GM21619 (cell line): Measurements from ENCODE around the gene DRP2.
"Not testable (repeated sequence)": the region's sequence is repeated elsewhere in the genome, so short reads cannot be mapped to it uniquely, and the experiment has no call there.

Experiments
- ATAC-seq: cut with Tn5 transposase; IDR thresholded peaks from one replicate; pipeline ENCODE4 v1.9.1; 2021; ENCODE audit not compliant: unreplicated experiment

DRP2 gene

DNA sequence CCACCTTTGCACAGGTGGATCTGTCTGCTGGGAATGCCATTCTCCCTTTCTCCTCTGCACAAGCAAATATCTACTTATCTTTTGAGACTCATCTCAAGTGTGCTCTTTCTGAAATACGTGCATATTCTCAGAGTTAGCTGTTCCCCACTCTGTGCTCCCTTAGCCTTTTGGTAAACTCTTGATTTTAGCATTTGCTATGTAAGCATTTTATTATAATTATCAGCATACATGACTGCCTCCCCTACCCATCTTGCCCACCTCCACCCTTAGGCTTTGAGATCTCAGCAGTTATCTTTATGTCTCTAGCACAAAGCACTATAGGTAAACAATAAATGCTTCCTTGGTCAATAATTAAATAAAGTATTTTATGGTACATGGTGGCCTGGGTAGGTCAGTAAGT lies 11.5 kb downstream of the DRP2 start:
- no peak for ATAC-seq

GRCh38 chrX:101232316-101232715 lies 12.7 kb downstream of the DRP2 start:
- ATAC-seq: no peak

- ATAC-seq: no peak
Measured at GRCh38 chrX:101237041-101237440, 17.5 kb downstream of the DRP2 start.

DNA sequence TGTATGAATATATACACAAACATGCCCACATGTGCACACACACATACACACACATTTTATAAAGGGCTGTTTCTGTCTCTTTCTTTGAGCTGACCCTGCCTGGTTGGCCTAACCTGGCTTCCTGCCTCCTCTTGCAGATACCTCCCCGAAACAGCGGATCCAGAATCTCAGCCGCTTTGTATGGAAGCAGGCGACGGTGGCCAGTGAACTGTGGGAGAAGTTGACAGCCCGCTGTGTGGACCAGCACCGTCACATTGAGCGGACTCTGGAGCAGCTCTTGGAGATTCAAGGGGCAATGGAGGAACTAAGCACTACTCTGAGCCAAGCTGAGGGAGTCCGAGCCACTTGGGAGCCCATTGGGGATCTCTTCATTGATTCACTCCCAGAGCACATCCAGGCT lies 21.9 kb downstream of the DRP2 start:
- ATAC-seq: no peak

- ATAC-seq: no peak
Measured at GRCh38 chrX:101252634-101253033, 33.0 kb downstream of the DRP2 start.

GRCh38 chrX:101257448-101258258 lies 38.1 kb downstream of the DRP2 start:
- ATAC-seq: no peak

DNA sequence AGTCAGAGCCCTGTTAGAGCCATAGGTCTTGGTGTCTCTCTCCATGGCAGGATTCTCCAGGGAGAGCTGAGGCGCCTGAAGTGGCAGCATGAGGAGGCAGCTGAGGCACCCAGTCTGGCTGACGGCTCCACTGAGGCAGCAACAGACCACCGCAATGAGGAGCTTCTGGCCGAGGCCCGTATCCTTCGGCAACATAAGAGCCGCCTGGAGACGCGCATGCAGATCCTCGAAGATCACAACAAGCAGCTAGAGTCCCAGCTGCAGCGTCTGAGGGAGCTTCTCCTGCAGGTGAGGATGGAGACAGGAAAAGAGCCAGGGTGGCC lies 38.6 kb downstream of the DRP2 start:
- ATAC-seq: no peak

- no peak for ATAC-seq
Measured at GRCh38 chrX:101260435-101260834, 40.8 kb downstream of the DRP2 start.

- no peak for ATAC-seq
Measured at GRCh38 chrX:101262590-101262989, 43.0 kb downstream of the DRP2 start.

DNA sequence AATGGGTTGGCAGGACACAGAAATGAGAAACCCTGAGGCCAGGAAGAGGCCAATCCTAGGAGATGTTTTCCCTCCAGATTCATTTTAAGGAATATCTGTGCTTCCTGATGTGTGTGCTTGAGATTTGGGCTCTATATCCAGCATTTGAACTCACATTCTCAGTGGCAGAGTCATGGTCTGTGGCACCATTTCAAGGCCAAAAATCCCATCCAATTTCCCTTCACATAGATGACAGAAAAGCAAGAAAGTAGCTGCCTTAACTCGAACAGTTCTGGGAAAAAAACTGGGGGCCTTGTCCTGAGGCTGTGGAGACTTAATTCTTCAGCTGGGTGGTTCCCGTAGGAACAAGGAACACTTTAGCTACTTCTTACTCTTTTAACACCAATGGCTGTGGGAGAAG lies 44.2 kb downstream of the DRP2 start:
- no peak for ATAC-seq

- ATAC-seq: no peak
Measured at GRCh38 chrX:101265869-101266428, 46.4 kb downstream of the DRP2 start.

- ATAC-seq: no peak
Measured at GRCh38 chrX:101274198-101274597, 54.6 kb downstream of the DRP2 start.

GRCh38 chrX:101276238-101276637 lies 56.7 kb downstream of the DRP2 start:
- ATAC-seq: no peak

DNA sequence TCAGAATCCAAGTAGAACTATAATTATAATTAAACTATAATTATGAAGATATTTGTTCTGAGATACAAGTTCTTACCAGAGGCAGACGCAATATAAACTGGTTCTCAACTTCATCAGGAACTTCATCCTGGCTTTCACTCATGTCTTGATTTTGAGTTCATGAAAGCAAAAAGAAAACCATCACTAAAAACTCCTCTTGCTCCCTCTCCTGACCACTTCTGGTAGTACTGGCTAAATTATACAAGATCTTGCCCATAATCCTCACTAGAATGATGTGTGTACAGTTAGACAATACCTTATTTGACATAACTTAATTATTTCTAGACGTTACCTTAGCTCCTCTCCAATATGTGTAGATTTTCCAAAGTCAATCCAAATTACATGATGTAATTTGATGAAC lies 67.8 kb downstream of the DRP2 start:
- peak; percentile 47 for ATAC-seq

- ATAC-seq: no peak
Measured at GRCh38 chrX:101290957-101291603, 71.5 kb downstream of the DRP2 start, which contains the start of gene TAF7L. TAF7L (minus strand) TSS chrX:101291334; CDS start chrX:101287543, 3,791 bp downstream.

GRCh38 chrX:101295603-101296002 lies 76.0 kb downstream of the DRP2 start:
- not testable (repeated sequence) for ATAC-seq

- no peak for ATAC-seq
Measured at GRCh38 chrX:101303790-101304189, 84.2 kb downstream of the DRP2 start.
